ENCODE measurements around the gene SAMD3. TPM values are rescaled to one million over a fixed set of nuclear protein-coding genes. Genes with fewer than 3 reads are reported as not detected.
"Not testable (repeated sequence)": the region's sequence is repeated elsewhere in the genome, so short reads cannot be mapped to it uniquely, and the experiment has no call there.

Gene SAMD3
- total and polyA plus RNA-seq, 4 donors, result 3.5 to 5.9 (median 4.1) TPM

DNA sequence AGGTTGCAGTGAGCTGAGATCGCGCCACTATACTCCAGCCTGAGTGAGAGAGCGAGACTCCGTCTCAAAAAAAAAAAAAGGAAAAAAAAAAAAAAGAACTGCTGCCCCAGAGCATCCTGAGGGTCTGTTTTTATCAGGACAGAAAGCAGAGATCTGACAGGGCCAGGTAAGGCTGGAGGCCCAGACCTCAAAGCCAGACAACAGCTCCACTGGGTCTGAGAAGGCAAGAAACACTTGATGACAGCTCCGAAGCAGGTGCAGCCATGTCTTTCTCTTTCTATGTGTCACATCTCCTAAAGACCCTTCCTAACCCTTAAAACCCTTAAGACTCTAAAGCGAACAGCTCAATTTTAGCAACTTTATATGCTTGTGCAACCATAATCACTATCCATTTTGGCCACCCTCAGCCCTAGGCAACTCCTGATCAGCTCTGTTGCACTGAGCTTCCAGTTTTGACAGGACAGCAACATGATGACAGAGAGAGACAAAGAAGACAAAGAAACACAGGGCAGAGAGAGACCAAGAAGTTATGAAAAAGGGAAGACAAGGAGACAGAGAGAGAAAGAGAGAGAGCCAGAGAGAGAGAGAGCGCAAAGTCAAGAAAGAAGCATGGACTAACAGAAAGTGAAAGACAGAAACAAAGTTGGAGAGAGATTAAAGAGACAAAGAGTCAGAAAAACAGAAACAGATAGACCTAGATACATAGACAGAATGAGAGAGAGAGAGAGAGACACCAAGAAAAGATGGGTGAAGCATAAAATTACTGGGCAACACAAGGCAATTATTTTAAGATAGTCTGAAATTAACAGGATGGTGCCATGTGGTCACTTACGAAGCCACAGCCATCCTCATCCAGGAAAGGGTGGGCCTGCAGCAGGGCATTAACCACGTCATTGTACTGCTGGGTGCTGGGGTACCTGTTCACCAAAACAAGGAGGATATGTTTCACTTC lies 39.2 kb downstream of the SAMD3 start:
- H3K36me3 ChIP-seq (ENCODE audit: control insufficient read depth, insufficient read depth, low read length), result no peaks in the 10 kb centered on the region
- 91% methylated on average over 9 of the region's 9 CpGs for WGBS (ENCODE audit: insufficient coverage)
- H3K9me3 ChIP-seq (ENCODE audit: control insufficient read depth, insufficient read depth, low read length), result no peaks in the 10 kb centered on the region
- no peak for DNase-seq (ENCODE audit: low read depth in 4 of 6, low spot score in 6 of 6)
- H3K27ac ChIP-seq (ENCODE audit: low read depth, low read length), result no peak overlapping the region
- no peaks in the 10 kb centered on the region for H3K27me3 ChIP-seq (ENCODE audit: control insufficient read depth, insufficient read depth, low read length)
- no peak overlapping the region for H3K4me3 ChIP-seq (ENCODE audit: low read depth, low read length)
- no peaks in the 10 kb centered on the region for H3K4me1 ChIP-seq (ENCODE audit: control insufficient read depth, insufficient read depth, low read length)

DNA sequence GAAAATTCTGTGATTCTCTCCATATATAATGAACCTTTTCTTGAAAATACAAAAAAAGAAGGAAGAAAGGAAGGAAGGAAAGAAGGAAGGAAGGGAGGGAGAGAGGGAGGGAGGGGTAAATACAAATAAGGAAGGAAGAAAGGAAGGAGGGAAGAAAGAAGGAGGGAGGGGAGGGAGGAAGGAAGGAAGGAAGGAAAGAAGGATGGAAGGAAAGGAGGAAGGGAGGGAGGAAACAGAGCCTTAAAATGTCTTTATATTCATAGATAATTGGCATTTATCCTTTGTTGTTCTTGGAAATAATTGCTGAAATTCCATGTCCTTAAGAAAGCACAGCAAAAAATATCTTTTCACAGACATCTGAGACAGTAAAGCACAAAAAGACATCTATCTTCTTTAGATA lies 40.3 kb downstream of the SAMD3 start:
- no peak for DNase-seq (ENCODE audit: low read depth in 4 of 6, low spot score in 6 of 6)
- H3K4me1 ChIP-seq (ENCODE audit: control insufficient read depth, insufficient read depth, low read length), result no peaks in the 10 kb centered on the region
- H3K27me3 ChIP-seq (ENCODE audit: control insufficient read depth, insufficient read depth, low read length), result no peaks in the 10 kb centered on the region
- H3K27ac ChIP-seq (ENCODE audit: low read depth, low read length), result no peak overlapping the region
- no peaks in the 10 kb centered on the region for H3K36me3 ChIP-seq (ENCODE audit: control insufficient read depth, insufficient read depth, low read length)
- no peaks in the 10 kb centered on the region for H3K9me3 ChIP-seq (ENCODE audit: control insufficient read depth, insufficient read depth, low read length)
- H3K4me3 ChIP-seq (ENCODE audit: low read depth, low read length), result no peak overlapping the region

DNA sequence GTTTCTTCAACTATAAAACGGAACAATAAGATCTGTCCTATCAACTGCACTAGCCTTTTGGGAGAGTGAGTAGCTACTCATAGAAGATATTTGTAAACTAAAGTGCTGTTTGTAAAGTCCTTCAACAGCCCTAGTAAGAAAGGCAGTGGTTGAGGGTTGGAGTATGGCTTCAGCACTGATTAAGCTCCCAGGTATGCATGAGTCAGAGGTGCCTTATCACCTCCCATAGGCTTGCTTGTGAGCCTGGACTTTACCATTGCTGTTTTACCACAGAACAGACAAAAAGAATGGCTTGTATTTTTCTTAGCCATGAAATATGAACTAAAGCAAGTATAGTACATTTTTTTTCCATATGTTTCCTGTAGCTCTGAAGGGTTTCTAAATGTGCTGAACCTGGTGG lies 44.1 kb downstream of the SAMD3 start:
- no peak overlapping the region for H3K4me3 ChIP-seq (ENCODE audit: low read depth, low read length)
- H3K9me3 ChIP-seq (ENCODE audit: control insufficient read depth, insufficient read depth, low read length), result no peaks in the 10 kb centered on the region
- no peak for DNase-seq (ENCODE audit: low read depth in 4 of 6, low spot score in 6 of 6)
- H3K4me1 ChIP-seq (ENCODE audit: control insufficient read depth, insufficient read depth, low read length), result no peaks in the 10 kb centered on the region
- H3K27ac ChIP-seq (ENCODE audit: low read depth, low read length), result no peak overlapping the region
- H3K36me3 ChIP-seq (ENCODE audit: control insufficient read depth, insufficient read depth, low read length), result no peaks in the 10 kb centered on the region
- no CpG with 5 or more reads among the region's 1 CpG for WGBS (ENCODE audit: insufficient coverage)
- H3K27me3 ChIP-seq (ENCODE audit: control insufficient read depth, insufficient read depth, low read length), result no peaks in the 10 kb centered on the region

DNA sequence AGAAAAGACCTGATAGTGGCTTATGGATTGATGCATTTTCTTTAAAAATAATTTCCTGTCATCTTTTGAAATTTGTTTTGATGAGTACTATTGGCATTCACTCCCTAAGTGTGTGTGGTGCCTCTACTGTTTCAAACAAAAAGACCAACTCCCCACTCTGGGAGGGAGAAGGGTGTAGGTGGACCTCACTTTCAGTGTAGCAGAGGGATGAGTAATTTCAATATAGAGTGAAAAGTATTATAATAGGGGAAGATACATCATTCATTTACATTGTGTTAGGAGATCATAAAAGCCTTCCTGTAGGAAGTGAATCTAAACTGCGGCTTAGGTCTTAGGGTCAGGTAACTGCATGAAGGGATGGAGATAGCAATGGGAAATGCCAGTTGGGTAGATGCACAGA lies 46.4 kb downstream of the SAMD3 start:
- Histone ChIP-seq H3K36me3 (ENCODE audit: control insufficient read depth, insufficient read depth, low read length) (no peaks in the 10 kb centered on the region), H3K27ac (ENCODE audit: low read depth, low read length) (no peak overlapping the region), H3K27me3 (ENCODE audit: control insufficient read depth, insufficient read depth, low read length) (no peaks in the 10 kb centered on the region), H3K4me1 (ENCODE audit: control insufficient read depth, insufficient read depth, low read length) (no peaks in the 10 kb centered on the region), H3K4me3 (ENCODE audit: low read depth, low read length) (no peak overlapping the region), H3K9me3 (ENCODE audit: control insufficient read depth, insufficient read depth, low read length) (peaks cover 1% of the 10 kb centered on the region)
- DNase-seq (ENCODE audit: low read depth in 4 of 6, low spot score in 6 of 6), result no peak
- WGBS (ENCODE audit: insufficient coverage), result 100% methylated on average over 1 of the region's 1 CpG

DNA sequence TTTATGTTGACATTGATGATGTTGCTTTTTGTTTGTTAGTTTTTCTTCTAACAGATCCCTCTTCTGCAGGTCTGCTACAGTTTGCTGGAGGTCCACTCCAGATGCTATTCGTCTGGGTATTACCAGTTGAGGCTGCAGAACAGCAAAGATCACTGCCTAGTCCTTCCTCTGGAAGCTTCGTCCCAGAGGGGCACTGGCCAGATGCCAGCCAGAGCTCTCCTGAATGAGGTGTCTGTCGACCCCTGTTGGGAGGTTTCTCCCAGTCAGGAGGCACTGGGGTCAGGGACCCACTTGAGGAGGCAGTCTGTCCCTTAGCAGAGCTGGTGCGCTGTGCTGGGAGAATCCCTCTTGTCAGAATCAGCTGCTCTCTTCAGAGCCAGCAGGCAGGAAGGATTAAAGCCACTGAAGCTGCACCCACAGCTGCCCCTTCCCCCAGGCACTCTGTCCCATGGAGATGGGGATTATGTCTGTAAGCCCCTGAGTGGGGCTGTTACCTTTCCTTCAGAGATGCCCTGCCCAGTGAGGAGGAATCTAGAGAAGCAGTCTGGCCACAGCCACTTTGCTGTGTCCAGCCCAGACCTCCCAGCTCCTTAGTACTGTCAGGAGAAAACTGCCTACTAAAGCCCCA lies 49.3 kb downstream of the SAMD3 start:
- DNase-seq (ENCODE audit: low read depth in 4 of 6, low spot score in 6 of 6); H3K4me3 ChIP-seq (ENCODE audit: low read depth, low read length); H3K27me3 ChIP-seq (ENCODE audit: control insufficient read depth, insufficient read depth, low read length); H3K9me3 ChIP-seq (ENCODE audit: control insufficient read depth, insufficient read depth, low read length); H3K27ac ChIP-seq (ENCODE audit: low read depth, low read length); H3K4me1 ChIP-seq (ENCODE audit: control insufficient read depth, insufficient read depth, low read length); H3K36me3 ChIP-seq (ENCODE audit: control insufficient read depth, insufficient read depth, low read length): not testable (repeated sequence)
- WGBS (ENCODE audit: insufficient coverage), result 78% methylated on average over 4 of the region's 4 CpGs

DNA sequence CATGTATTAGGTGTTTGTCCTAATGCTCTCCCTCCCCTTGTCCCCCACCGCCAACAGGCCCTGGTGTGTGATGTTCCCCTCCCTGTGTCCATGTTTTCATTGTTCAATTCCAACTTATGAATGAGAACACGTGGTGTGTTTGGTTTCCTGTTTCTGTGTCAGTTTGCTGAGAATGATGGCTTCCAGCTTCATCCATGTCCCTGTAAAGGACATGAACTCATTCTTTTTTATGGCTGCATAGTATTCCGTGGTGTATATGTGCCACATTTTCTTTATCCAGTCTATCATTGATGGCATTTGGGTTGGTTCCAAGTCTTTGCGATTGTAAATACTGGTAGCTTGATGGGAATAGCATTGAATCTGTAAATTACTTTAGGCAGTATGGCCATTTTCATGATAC lies 52.6 kb downstream of the SAMD3 start:
- WGBS (ENCODE audit: insufficient coverage), result no CpG with 5 or more reads among the region's 4 CpGs

DNA sequence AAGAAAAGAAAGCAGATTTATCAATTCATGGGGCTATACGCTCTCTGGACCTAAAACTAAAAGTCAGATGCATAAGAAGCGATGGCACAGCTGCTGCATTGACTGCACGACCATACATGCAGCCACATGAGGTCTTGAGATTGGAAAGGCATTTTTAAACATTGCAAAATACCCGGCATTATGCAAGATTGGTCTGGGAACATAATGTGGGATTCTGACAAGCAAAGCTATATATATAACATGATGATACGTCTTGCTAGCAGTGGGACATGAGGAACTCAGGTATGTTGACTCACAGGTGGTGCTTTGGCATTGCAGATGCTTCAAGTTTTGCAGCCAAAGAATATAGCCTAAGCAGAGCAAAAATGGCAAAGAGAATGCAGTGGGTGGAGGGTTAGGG lies 55.1 kb downstream of the SAMD3 start:
- Histone ChIP-seq H3K4me3 (ENCODE audit: low read depth, low read length) (no peak overlapping the region), H3K27me3 (ENCODE audit: control insufficient read depth, insufficient read depth, low read length) (no peaks in the 10 kb centered on the region), H3K9me3 (ENCODE audit: control insufficient read depth, insufficient read depth, low read length) (peaks cover 1% of the 10 kb centered on the region), H3K4me1 (ENCODE audit: control insufficient read depth, insufficient read depth, low read length) (no peaks in the 10 kb centered on the region), H3K27ac (ENCODE audit: low read depth, low read length) (no peak overlapping the region), H3K36me3 (ENCODE audit: control insufficient read depth, insufficient read depth, low read length) (no peaks in the 10 kb centered on the region)
- no peak for DNase-seq (ENCODE audit: low read depth in 4 of 6, low spot score in 6 of 6)
- WGBS (ENCODE audit: insufficient coverage), result 100% methylated on average over 1 of the region's 5 CpGs

More for the DNA sequence above, 52.6 kb downstream of the SAMD3 start:
- H3K27me3 ChIP-seq (ENCODE audit: control insufficient read depth, insufficient read depth, low read length); H3K4me3 ChIP-seq (ENCODE audit: low read depth, low read length); H3K27ac ChIP-seq (ENCODE audit: low read depth, low read length); DNase-seq (ENCODE audit: low read depth in 4 of 6, low spot score in 6 of 6); H3K36me3 ChIP-seq (ENCODE audit: control insufficient read depth, insufficient read depth, low read length); H3K9me3 ChIP-seq (ENCODE audit: control insufficient read depth, insufficient read depth, low read length); H3K4me1 ChIP-seq (ENCODE audit: control insufficient read depth, insufficient read depth, low read length): not testable (repeated sequence)

DNA sequence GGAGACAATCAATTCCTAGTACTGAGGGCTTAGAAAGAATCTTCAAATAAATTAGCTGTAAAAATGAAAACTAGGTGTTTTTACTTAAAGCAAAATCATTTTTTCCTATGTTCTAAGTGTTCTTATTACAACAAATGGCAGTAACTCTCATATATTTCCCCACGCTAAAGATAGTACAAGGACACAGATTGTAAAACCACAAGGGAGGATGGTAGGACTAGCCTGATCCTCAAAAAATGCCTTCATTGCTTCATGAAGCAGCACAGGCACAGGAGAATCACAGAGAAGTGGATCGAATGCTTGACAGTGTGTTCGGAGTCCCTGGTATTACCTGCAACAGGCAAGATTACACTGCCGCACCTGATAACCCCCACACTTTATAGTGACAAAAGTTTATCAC lies 58.5 kb downstream of the SAMD3 start:
- H3K9me3 ChIP-seq (ENCODE audit: control insufficient read depth, insufficient read depth, low read length), result no peaks in the 10 kb centered on the region
- H3K27me3 ChIP-seq (ENCODE audit: control insufficient read depth, insufficient read depth, low read length), result no peaks in the 10 kb centered on the region
- H3K36me3 ChIP-seq (ENCODE audit: control insufficient read depth, insufficient read depth, low read length), result no peaks in the 10 kb centered on the region
- no peak overlapping the region for H3K27ac ChIP-seq (ENCODE audit: low read depth, low read length)
- 100% methylated on average over 2 of the region's 4 CpGs for WGBS (ENCODE audit: insufficient coverage)
- no peak overlapping the region for H3K4me3 ChIP-seq (ENCODE audit: low read depth, low read length)
- DNase-seq (ENCODE audit: low read depth in 4 of 6, low spot score in 6 of 6), result no peak
- H3K4me1 ChIP-seq (ENCODE audit: control insufficient read depth, insufficient read depth, low read length), result no peaks in the 10 kb centered on the region

DNA sequence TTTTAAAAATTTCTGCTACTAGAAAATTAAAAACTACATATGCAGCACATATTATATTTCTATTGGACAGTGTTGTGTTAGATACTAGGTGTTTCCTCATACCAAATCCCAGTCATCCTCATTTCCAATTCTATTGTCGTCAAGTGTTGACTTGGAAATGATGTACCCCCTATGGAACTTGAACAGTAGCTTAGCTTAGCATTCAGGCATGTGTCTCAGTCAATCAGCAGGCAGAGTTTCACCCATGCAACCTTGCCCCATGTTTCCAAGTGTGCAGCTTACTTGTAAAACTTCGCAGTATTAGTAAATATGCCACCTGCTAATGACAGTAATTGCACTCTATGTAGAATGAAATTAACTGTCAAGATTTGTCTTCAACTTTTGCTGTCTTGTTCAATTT lies 59.5 kb downstream of the SAMD3 start:
- Histone ChIP-seq H3K27ac (ENCODE audit: low read depth, low read length) (no peak overlapping the region), H3K4me1 (ENCODE audit: control insufficient read depth, insufficient read depth, low read length) (no peaks in the 10 kb centered on the region), H3K9me3 (ENCODE audit: control insufficient read depth, insufficient read depth, low read length) (no peaks in the 10 kb centered on the region), H3K27me3 (ENCODE audit: control insufficient read depth, insufficient read depth, low read length) (no peaks in the 10 kb centered on the region), H3K4me3 (ENCODE audit: low read depth, low read length) (no peak overlapping the region), H3K36me3 (ENCODE audit: control insufficient read depth, insufficient read depth, low read length) (no peaks in the 10 kb centered on the region)
- no peak for DNase-seq (ENCODE audit: low read depth in 4 of 6, low spot score in 6 of 6)
- WGBS (ENCODE audit: insufficient coverage), result no CpG with 5 or more reads among the region's 2 CpGs

DNA sequence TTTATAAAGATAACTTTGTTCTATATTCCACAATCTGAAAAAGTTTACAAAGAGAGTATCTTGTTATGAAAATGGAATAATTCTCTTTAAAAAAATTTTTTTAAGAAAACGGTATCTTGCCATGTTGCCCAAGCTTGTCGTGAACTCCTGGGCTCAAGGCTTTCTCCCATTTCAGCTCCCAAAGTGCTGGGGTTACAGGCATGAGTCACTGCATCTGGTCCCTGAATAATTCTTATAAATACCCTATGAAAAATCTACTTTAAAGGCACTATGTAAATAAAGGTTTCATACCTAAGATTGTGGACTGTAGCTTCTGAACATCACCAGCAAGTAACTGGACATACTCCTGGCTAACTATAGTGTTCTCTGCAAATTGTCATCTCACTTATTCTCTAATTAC lies 60.3 kb downstream of the SAMD3 start:
- 100% methylated on average over 1 of the region's 2 CpGs for WGBS (ENCODE audit: insufficient coverage)
- DNase-seq (ENCODE audit: low read depth in 4 of 6, low spot score in 6 of 6), result no peak
- Histone ChIP-seq H3K9me3 (ENCODE audit: control insufficient read depth, insufficient read depth, low read length) (no peaks in the 10 kb centered on the region), H3K4me1 (ENCODE audit: control insufficient read depth, insufficient read depth, low read length) (no peaks in the 10 kb centered on the region), H3K4me3 (ENCODE audit: low read depth, low read length) (no peak overlapping the region), H3K27me3 (ENCODE audit: control insufficient read depth, insufficient read depth, low read length) (no peaks in the 10 kb centered on the region), H3K36me3 (ENCODE audit: control insufficient read depth, insufficient read depth, low read length) (no peaks in the 10 kb centered on the region), H3K27ac (ENCODE audit: low read depth, low read length) (no peak overlapping the region)
